ENCODE data around the gene CBX4. TPM values are rescaled to one million over a fixed set of nuclear protein-coding genes. Genes with fewer than 3 reads are reported as not detected.
A peak's percentile ranks its signal among the peaks of the same experiment; 100 is the strongest.

Gene CBX4
- total RNA-seq, 1 donor from 2014 or later, result 25.7 TPM

- DNase-seq (ENCODE audit: low spot score in 2 of 2), result no peak
- H3K4me1 ChIP-seq, result peaks cover 19 to 20% of the 10 kb centered on the region in 2 donors
- no peaks in the 10 kb centered on the region for H3K9me3 ChIP-seq
- TF ChIP-seq CTCF (IDR thresholded peaks at IDR 0.05), result no peak
- peaks cover 54% of the 10 kb centered on the region for H3K27me3 ChIP-seq
- peak overlapping the region; percentile 79 to 82 for H3K4me3 ChIP-seq
- no peak overlapping the region for H3K27ac ChIP-seq
- H3K36me3 ChIP-seq, result no peaks in the 10 kb centered on the region
- intact Hi-C loops (cut with DNase I), result no loop called here
These were observed 40.7 kb downstream of the CBX4 start for GRCh38 chr17:79798299-79799173.

GRCh38 chr17:79797492-79798298 is 41.5 kb downstream of the CBX4 start:
- DNase-seq (ENCODE audit: low spot score in 2 of 2), result no peak
- Histone ChIP-seq H3K4me3 (peak overlapping the region; percentile 79 to 82), H3K27ac (peak overlapping the region; percentile 29 to 41), H3K27me3 (peaks cover 52% of the 10 kb centered on the region), H3K9me3 (no peaks in the 10 kb centered on the region), H3K4me1 (peaks cover 23 to 25% of the 10 kb centered on the region in 2 donors), H3K36me3 (no peaks in the 10 kb centered on the region)
- intact Hi-C loops (cut with DNase I), result loop anchor here (1.0 to 2.0 kb wide), 3 partner anchors 13 to 42 kb away; partner anchors contain the start of genes CBX2 and CBX4
- no peak for TF ChIP-seq CTCF (IDR thresholded peaks at IDR 0.05)

GRCh38 chr17:79796763-79797491 is 42.3 kb downstream of the CBX4 start, which contains the start of gene CBX8:
Gene CBX8 (minus strand): TSS chr17:79797077. CDS start chr17:79796998, 79 bp downstream.
- Histone ChIP-seq H3K27ac (peak within 1 kb of the TSS; percentile 29 to 41), H3K27me3 (peaks cover 52% of the 10 kb centered on the region), H3K4me3 (peak within 1 kb of the TSS; percentile 79 to 82), H3K4me1 (peaks cover 23 to 32% of the 10 kb centered on the region in 2 donors), H3K36me3 (no peaks in the 10 kb centered on the region), H3K9me3 (no peaks in the 10 kb centered on the region)
- TF ChIP-seq CTCF (IDR thresholded peaks at IDR 0.05), result peak in 1 of 3 experiments; percentile 10
- intact Hi-C loops (cut with DNase I), result loop anchor here (1.0 to 2.0 kb wide), 3 partner anchors 13 to 42 kb away; partner anchors contain the start of genes CBX2 and CBX4
- peak; percentile 96 to 100 for DNase-seq (ENCODE audit: low spot score in 2 of 2)

- peaks cover 23 to 32% of the 10 kb centered on the region in 2 donors for H3K4me1 ChIP-seq
- no peaks in the 10 kb centered on the region for H3K36me3 ChIP-seq
- H3K9me3 ChIP-seq, result no peaks in the 10 kb centered on the region
- H3K27me3 ChIP-seq, result peaks cover 52% of the 10 kb centered on the region
- TF ChIP-seq CTCF (IDR thresholded peaks at IDR 0.05), result no peak
- intact Hi-C loops (cut with DNase I), result loop anchor here (2.0 kb wide), 1 partner anchor 18 kb away; the partner anchor contains the start of gene CBX2
- peak overlapping the region in 1 of 2 donors; percentile 8 for H3K27ac ChIP-seq
- peak overlapping the region; percentile 79 to 82 for H3K4me3 ChIP-seq
- DNase-seq (ENCODE audit: low spot score in 2 of 2), result no peak
These were observed 42.8 kb downstream of the CBX4 start for GRCh38 chr17:79796444-79796762.

Measured in ascending aorta (tissue), 2 donors.